GM12874 (cell line): ENCODE data around the gene TCF7.

Experiments used
- CTCF ChIP-seq: IDR thresholded peaks from 2 replicates; pipeline ENCODE4 v1.5.1; 2011; ENCODE audit warnings: low read depth, mild to moderate bottlenecking, control low read depth, low read length, moderate library complexity; ENCODE audit not compliant: insufficient read depth

Gene TCF7

GRCh38 chr5:134092875-134093274, 21.6 kb upstream of the TCF7 start:
- TF ChIP-seq CTCF, result no peak

- no peak for TF ChIP-seq CTCF
Observed at GRCh38 chr5:134093351-134093750, 21.1 kb upstream of the TCF7 start.

GRCh38 chr5:134095293-134095692, 19.2 kb upstream of the TCF7 start:
- TF ChIP-seq CTCF, result no peak

GRCh38 chr5:134095887-134096589, 18.4 kb upstream of the TCF7 start:
- TF ChIP-seq CTCF, result no peak

GRCh38 chr5:134097211-134097749, 17.2 kb upstream of the TCF7 start:
- TF ChIP-seq CTCF, result no peak

GRCh38 chr5:134098690-134099089, 15.8 kb upstream of the TCF7 start:
- no peak for TF ChIP-seq CTCF

- TF ChIP-seq CTCF, result no peak
Observed at GRCh38 chr5:134099288-134099872, 15.1 kb upstream of the TCF7 start.
